Lower leg skin (tissue), 4 donors: Measurements from ENCODE around the gene VPS54. TPM values are rescaled to one million over a fixed set of nuclear protein-coding genes. Genes with fewer than 3 reads are reported as not detected.
"Not testable (repeated sequence)": the region's sequence is repeated elsewhere in the genome, so short reads cannot be mapped to it uniquely, and the experiment has no call there.

Experiments used
- DNase-seq, 2 donors: peaks; one replicate each; pipeline ENCODE4 v3.0.0-alpha.2; 2019; ENCODE audit warnings: low spot score in 2 of 2
- H3K4me3 ChIP-seq: fragments of 200-600 bp; sonication (generic); 2 replicates; pipeline ENCODE4 v1.5.1; 2017; ENCODE audit warnings: mild to moderate bottlenecking, low read depth; ENCODE audit not compliant: poor library complexity, severe bottlenecking
- CTCF ChIP-seq, 3 donors: fragments of 450-650 bp; IDR thresholded peaks; one replicate each; pipeline ENCODE4 v1.5.1; 2016; ENCODE audit warnings: antibody characterized with exemption in 3 of 3, mild to moderate bottlenecking in 3 of 3, moderate library complexity in 2 of 3
- POLR2A ChIP-seq, 2 donors: fragments of 450-650 bp; IDR thresholded peaks; one replicate each; pipeline ENCODE4 v1.6.1; 2016 to 2017; ENCODE audit warnings: antibody characterized with exemption in 2 of 2, mild to moderate bottlenecking in 1 of 2, moderate library complexity in 1 of 2
- WGBS, 2 donors: methylation state at CpG; one replicate each; pipeline ENCODE4 v1.1.5; 2018; 5-methylcytosine and 5-hydroxymethylcytosine counted together
- intact Hi-C: fragments of 100-400 bp; cut with DNase I; formaldehyde crosslinking; loops from one replicate; pipeline ENCODE4 v1.15.0; 2023; ENCODE audit warnings: low total_unique reads
- total RNA-seq, 4 donors: library from RNA; depleted of rRNA; stranded (reverse); fragments of >200 nt; gene quantifications; one replicate each; pipeline ENCODE4 v1.1.0, GENCODE V29; 2016

VPS54 gene
- total RNA-seq, 4 donors from 2014 or later, result 14.8 to 26.4 (median 20.9) TPM

GRCh38 chr2:64003239-64003638 is 16.0 kb downstream of the VPS54 start:
- no peak for DNase-seq
- intact Hi-C loops, result no loop called here
- no peak for TF ChIP-seq POLR2A (IDR thresholded peaks at IDR 0.05)
- TF ChIP-seq CTCF (IDR thresholded peaks at IDR 0.05), result no peak
- H3K4me3 ChIP-seq, result no peak overlapping the region

GRCh38 chr2:64001382-64002101 is 17.7 kb downstream of the VPS54 start:
- no peak for DNase-seq
- H3K4me3 ChIP-seq, result no peak overlapping the region
- 51 to 70% methylated on average over 5 of the region's 5 CpGs for WGBS, 2 donors
- intact Hi-C loops, result no loop called here
- TF ChIP-seq POLR2A (IDR thresholded peaks at IDR 0.05) (no peak), CTCF (IDR thresholded peaks at IDR 0.05) (no peak)

- 96 to 98% methylated on average over 5 of the region's 5 CpGs for WGBS, 2 donors
- TF ChIP-seq CTCF (IDR thresholded peaks at IDR 0.05) (no peak), POLR2A (IDR thresholded peaks at IDR 0.05) (no peak)
- intact Hi-C loops, result no loop called here
- DNase-seq, result no peak
- no peak overlapping the region for H3K4me3 ChIP-seq
These were observed 18.4 kb downstream of the VPS54 start for GRCh38 chr2:64000630-64001381.

GRCh38 chr2:63999049-63999448 is 20.2 kb downstream of the VPS54 start:
- no peak overlapping the region for H3K4me3 ChIP-seq

GRCh38 chr2:63996582-63997198 is 22.5 kb downstream of the VPS54 start:
- intact Hi-C loops, H3K4me3 ChIP-seq, DNase-seq: not testable (repeated sequence)
- WGBS, 2 donors, result 92 to 98% methylated on average over 10 of the region's 10 CpGs

More at GRCh38 chr2:63999049-63999448, 20.2 kb downstream of the VPS54 start:
- TF ChIP-seq CTCF (IDR thresholded peaks at IDR 0.05) (no peak), POLR2A (IDR thresholded peaks at IDR 0.05) (no peak)
- intact Hi-C loops, result no loop called here
- no peak for DNase-seq
- 69 to 75% methylated on average over 2 of the region's 2 CpGs for WGBS, 2 donors

GRCh38 chr2:63994329-63995070 is 24.7 kb downstream of the VPS54 start:
- 87 to 90% methylated on average over 9 of the region's 9 CpGs for WGBS, 2 donors
- H3K4me3 ChIP-seq, DNase-seq, intact Hi-C loops: not testable (repeated sequence)
